DMS 273 (cell line): ENCODE results near the gene LTBP3.
A peak's percentile ranks its signal among the peaks of the same experiment; 100 is the strongest.

ENCODE experiments used
- DNase-seq: peaks from one replicate; lab custom pipeline; 2025; ENCODE audit not compliant: unreplicated experiment; lab: John Stamatoyannopoulos, UW

The LTBP3 gene

GRCh38 chr11:65586247-65586630 lies 28.1 kb upstream of the LTBP3 start:
- DNase-seq = no peak

- DNase-seq = no peak
Measured at GRCh38 chr11:65585396-65586246, 27.5 kb upstream of the LTBP3 start.

GRCh38 chr11:65584723-65585171 lies 26.6 kb upstream of the LTBP3 start:
- DNase-seq = no peak

GRCh38 chr11:65584106-65584505 lies 25.9 kb upstream of the LTBP3 start:
- no peak for DNase-seq

GRCh38 chr11:65583589-65583988 lies 25.4 kb upstream of the LTBP3 start:
- no peak for DNase-seq

- DNase-seq = no peak
Measured at GRCh38 chr11:65581928-65582327, 23.8 kb upstream of the LTBP3 start.

GRCh38 chr11:65580756-65581155 lies 22.6 kb upstream of the LTBP3 start:
- DNase-seq = no peak

- no peak for DNase-seq
Measured at GRCh38 chr11:65580031-65580692, 22.0 kb upstream of the LTBP3 start.

GRCh38 chr11:65579291-65579690 lies 21.1 kb upstream of the LTBP3 start:
- DNase-seq = no peak

- DNase-seq = no peak
Measured at GRCh38 chr11:65578667-65579066, 20.5 kb upstream of the LTBP3 start.

- no peak for DNase-seq
Measured at GRCh38 chr11:65578134-65578533, 20.0 kb upstream of the LTBP3 start.

- no peak for DNase-seq
Measured at GRCh38 chr11:65577756-65578109, 19.6 kb upstream of the LTBP3 start.

GRCh38 chr11:65576867-65577755 lies 19.0 kb upstream of the LTBP3 start:
- no peak for DNase-seq

- no peak for DNase-seq
Measured at GRCh38 chr11:65576232-65576866, 18.2 kb upstream of the LTBP3 start.

GRCh38 chr11:65575568-65576231 lies 17.5 kb upstream of the LTBP3 start, which contains the start of gene EHBP1L1:
EHBP1L1 (plus strand) TSS chr11:65576053; CDS start chr11:65576303, 250 bp downstream.
- no peak for DNase-seq

GRCh38 chr11:65574811-65575567 lies 16.8 kb upstream of the LTBP3 start:
- DNase-seq = no peak

GRCh38 chr11:65574109-65574810 lies 16.1 kb upstream of the LTBP3 start:
- DNase-seq = peak; percentile 87

GRCh38 chr11:65573391-65574079 lies 15.4 kb upstream of the LTBP3 start:
- no peak for DNase-seq
